ENCODE data around the gene LCE3E.
A peak's percentile ranks its signal among the peaks of the same experiment; 100 is the strongest.

LCE3E gene

GRCh38 chr1:152537496-152537895, 29.1 kb downstream of the LCE3E start:
- Mint-ChIP-seq H3K36me3 (no peaks in the 10 kb centered on the region), H3K27ac (no peak overlapping the region), H3K9me3 (no peaks in the 10 kb centered on the region), H3K4me3 (no peak overlapping the region), H3K4me1 (no peaks in the 10 kb centered on the region), H3K27me3 (peaks cover 10% of the 10 kb centered on the region)
- DNase-seq (ENCODE audit: low spot score in 2 of 2) = no peak
- ATAC-seq (ENCODE audit: low read depth) = no peak

GRCh38 chr1:152535774-152536173, 30.8 kb downstream of the LCE3E start:
- Mint-ChIP-seq H3K27ac (no peak overlapping the region), H3K36me3 (no peaks in the 10 kb centered on the region), H3K4me1 (no peaks in the 10 kb centered on the region), H3K4me3 (no peak overlapping the region), H3K27me3 (peaks cover 10% of the 10 kb centered on the region), H3K9me3 (peaks cover 4% of the 10 kb centered on the region)
- ATAC-seq (ENCODE audit: low read depth) = no peak
- DNase-seq (ENCODE audit: low spot score in 2 of 2) = no peak

- Mint-ChIP-seq H3K4me3 (no peak overlapping the region), H3K9me3 (peaks cover 8% of the 10 kb centered on the region), H3K27me3 (peaks cover 12% of the 10 kb centered on the region), H3K27ac (no peak overlapping the region), H3K36me3 (no peaks in the 10 kb centered on the region), H3K4me1 (no peaks in the 10 kb centered on the region)
- DNase-seq (ENCODE audit: low spot score in 2 of 2) = no peak
- no peak for ATAC-seq (ENCODE audit: low read depth)
Measured at GRCh38 chr1:152533327-152533938, 33.1 kb downstream of the LCE3E start.

- ATAC-seq (ENCODE audit: low read depth) (no peak), DNase-seq (ENCODE audit: low spot score in 2 of 2) (no peak)
- Mint-ChIP-seq H3K9me3 (peaks cover 4% of the 10 kb centered on the region), H3K36me3 (no peaks in the 10 kb centered on the region), H3K4me1 (no peaks in the 10 kb centered on the region), H3K27me3 (peaks cover 5% of the 10 kb centered on the region), H3K4me3 (no peak overlapping the region), H3K27ac (no peak overlapping the region)
Measured at GRCh38 chr1:152525080-152525641, 41.4 kb downstream of the LCE3E start.

GRCh38 chr1:152520561-152521090, 46.0 kb downstream of the LCE3E start:
- Mint-ChIP-seq H3K4me1 (no peaks in the 10 kb centered on the region), H3K36me3 (no peaks in the 10 kb centered on the region), H3K4me3 (no peak overlapping the region), H3K27me3 (peaks cover 8% of the 10 kb centered on the region), H3K27ac (no peak overlapping the region), H3K9me3 (no peaks in the 10 kb centered on the region)
- no peak for DNase-seq (ENCODE audit: low spot score in 2 of 2)
- ATAC-seq (ENCODE audit: low read depth) = no peak

- peaks cover 9% of the 10 kb centered on the region for H3K27me3 Mint-ChIP-seq
- H3K27ac Mint-ChIP-seq = no peak overlapping the region
- DNase-seq (ENCODE audit: low spot score in 2 of 2) (no peak), ATAC-seq (ENCODE audit: low read depth) (peak; percentile 38)
- no peaks in the 10 kb centered on the region for H3K36me3 Mint-ChIP-seq
- peaks cover 2% of the 10 kb centered on the region for H3K4me1 Mint-ChIP-seq
- no peaks in the 10 kb centered on the region for H3K9me3 Mint-ChIP-seq
- no peak overlapping the region for H3K4me3 Mint-ChIP-seq
Measured at GRCh38 chr1:152519851-152520250, 46.7 kb downstream of the LCE3E start.

- Mint-ChIP-seq H3K4me1 (peaks cover 2% of the 10 kb centered on the region), H3K4me3 (no peak overlapping the region), H3K27ac (no peak overlapping the region), H3K9me3 (no peaks in the 10 kb centered on the region), H3K27me3 (peaks cover 20% of the 10 kb centered on the region), H3K36me3 (no peaks in the 10 kb centered on the region)
- no peak for ATAC-seq (ENCODE audit: low read depth)
- DNase-seq (ENCODE audit: low spot score in 2 of 2) = no peak
Measured at GRCh38 chr1:152517237-152517811, 49.3 kb downstream of the LCE3E start.

GRCh38 chr1:152516082-152516481, 50.5 kb downstream of the LCE3E start:
- Mint-ChIP-seq H3K27me3 (peaks cover 25% of the 10 kb centered on the region), H3K4me1 (peaks cover 2% of the 10 kb centered on the region), H3K27ac (no peak overlapping the region), H3K4me3 (no peak overlapping the region), H3K9me3 (no peaks in the 10 kb centered on the region), H3K36me3 (no peaks in the 10 kb centered on the region)
- DNase-seq (ENCODE audit: low spot score in 2 of 2) (no peak), ATAC-seq (ENCODE audit: low read depth) (no peak)

All from memory B cell (primary cell).